SK-N-SH treated with all-trans-retinoic acid at 6 μM for 48 hours (cell line): Measurements from ENCODE around the gene COQ10A.
A peak's percentile ranks its signal among the peaks of the same experiment; 100 is the strongest.

ENCODE experiments used
- ATAC-seq: fragments of 200-7000 bp; cut with Tn5 transposase; 3 replicates; pipeline ENCODE4 v1.9.1; 2020; ENCODE audit warnings: mild to moderate bottlenecking, moderate library complexity
- ARNTL ChIP-seq: fragments of 450-650 bp; formaldehyde crosslinking; IDR thresholded peaks from 2 replicates; pipeline ENCODE4 v1.5.0; 2020; ENCODE audit warnings: low read depth, mild to moderate bottlenecking, moderate library complexity, borderline replicate concordance
- BACH2 ChIP-seq: fragments of 250-450 bp; sonication (Bioruptor Pico); IDR thresholded peaks from 2 replicates; pipeline ENCODE4 v1.9.0; 2021; ENCODE audit warnings: mild to moderate bottlenecking, borderline replicate concordance
- CSDC2 ChIP-seq: fragments of 250-450 bp; sonication (Bioruptor Pico); IDR thresholded peaks from 2 replicates; pipeline ENCODE4 v1.5.0; 2020; ENCODE audit warnings: mild to moderate bottlenecking, moderate library complexity
- GLIS3 ChIP-seq: fragments of 250-450 bp; sonication (Bioruptor Pico); IDR thresholded peaks from 2 replicates; pipeline ENCODE4 v1.5.0; 2020; ENCODE audit warnings: mild to moderate bottlenecking, moderate library complexity
- ISL1 ChIP-seq: fragments of 250-450 bp; sonication (Bioruptor Pico); IDR thresholded peaks from 2 replicates; pipeline ENCODE4 v2.1.2; 2022; ENCODE audit warnings: mild to moderate bottlenecking, moderate library complexity
- RARB ChIP-seq: fragments of 250-450 bp; sonication (Bioruptor Pico); IDR thresholded peaks from 2 replicates; pipeline ENCODE4 v1.8.0; 2021; ENCODE audit warnings: mild to moderate bottlenecking, moderate library complexity
- SNAI2 ChIP-seq: fragments of 250-450 bp; sonication (Bioruptor Pico); IDR thresholded peaks from 2 replicates; pipeline ENCODE4 v1.5.0; 2020; ENCODE audit warnings: mild to moderate bottlenecking, moderate library complexity
- TCF4 ChIP-seq: fragments of 250-450 bp; sonication (Bioruptor Pico); IDR thresholded peaks from 2 replicates; pipeline ENCODE4 v1.8.0; 2021; ENCODE audit warnings: mild to moderate bottlenecking, moderate library complexity, borderline replicate concordance
- TOX ChIP-seq: fragments of 250-450 bp; sonication (Bioruptor Pico); IDR thresholded peaks from 2 replicates; pipeline ENCODE4 v1.8.0; 2021; ENCODE audit warnings: mild to moderate bottlenecking, moderate library complexity, borderline replicate concordance
- ZC3H10 ChIP-seq: fragments of 250-450 bp; sonication (Bioruptor Pico); IDR thresholded peaks from 2 replicates; pipeline ENCODE4 v1.5.1; 2021; ENCODE audit warnings: mild to moderate bottlenecking, moderate library complexity
- ZFP3 ChIP-seq: fragments of 250-450 bp; sonication (Bioruptor Pico); IDR thresholded peaks from 2 replicates; pipeline ENCODE4 v1.5.0; 2020; ENCODE audit warnings: mild to moderate bottlenecking, moderate library complexity
- ZFP30 ChIP-seq: fragments of 450-650 bp; formaldehyde crosslinking; IDR thresholded peaks from 2 replicates; pipeline ENCODE4 v1.5.0; 2022; ENCODE audit warnings: mild to moderate bottlenecking, moderate library complexity
- ZNF565 ChIP-seq: fragments of 450-650 bp; formaldehyde crosslinking; conservative IDR thresholded peaks from 2 replicates; pipeline ENCODE4 v1.5.0; 2020; ENCODE audit warnings: low read depth, mild to moderate bottlenecking, moderate library complexity
- ZNF8 ChIP-seq: fragments of 450-650 bp; formaldehyde crosslinking; IDR thresholded peaks from 2 replicates; pipeline ENCODE4 v1.5.0; 2020; ENCODE audit warnings: mild to moderate bottlenecking, moderate library complexity
- TF ChIP-seq, protein P1 (sequence below): fragments of 250-450 bp; sonication (Bioruptor Pico); IDR thresholded peaks from 2 replicates; pipeline ENCODE4 v1.5.1; 2021; ENCODE audit warnings: mild to moderate bottlenecking, moderate library complexity
- TF ChIP-seq, protein P2 (sequence below): fragments of 250-450 bp; sonication (Bioruptor Pico); IDR thresholded peaks from 2 replicates; pipeline ENCODE4 v1.5.1; 2020; ENCODE audit warnings: low read depth, mild to moderate bottlenecking, moderate library complexity
- TF ChIP-seq, protein P3 (sequence below): fragments of 250-450 bp; sonication (Bioruptor Pico); IDR thresholded peaks from 2 replicates; pipeline ENCODE4 v1.8.0; 2021; ENCODE audit warnings: low read depth, mild to moderate bottlenecking, moderate library complexity, borderline replicate concordance

COQ10A gene

DNA sequence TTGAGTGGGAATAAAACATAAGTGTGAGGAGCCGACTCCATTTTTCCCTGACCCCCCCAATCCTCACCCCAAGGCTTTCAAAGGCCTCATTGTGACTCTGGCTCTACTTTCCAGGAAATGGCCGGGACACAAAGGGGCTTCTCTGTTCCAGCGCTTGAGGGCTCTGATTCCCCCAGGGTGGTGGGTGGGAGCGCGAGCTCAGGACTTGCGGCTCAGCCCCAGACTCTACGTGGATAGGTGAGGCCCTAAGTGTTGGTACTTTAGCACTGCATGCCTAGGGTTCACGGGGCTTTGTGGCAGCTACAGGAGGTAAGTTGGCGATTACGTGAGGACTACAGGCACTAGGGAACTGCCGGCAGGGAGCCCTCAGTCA, 48.5 kb downstream of the COQ10A start:
- no peak for TF ChIP-seq BACH2 (CRISPR knock-in tag)
- no peak for TF ChIP-seq CSDC2 (CRISPR knock-in tag)
- TF ChIP-seq TOX (CRISPR knock-in tag): no peak
- TF ChIP-seq ARNTL (CRISPR knock-in tag): no peak
- no peak for TF ChIP-seq ISL1 (CRISPR knock-in tag)
- no peak for TF ChIP-seq ZFP3 (CRISPR knock-in tag)
- TF ChIP-seq ZNF8: no peak
- TF ChIP-seq, protein P1, sequence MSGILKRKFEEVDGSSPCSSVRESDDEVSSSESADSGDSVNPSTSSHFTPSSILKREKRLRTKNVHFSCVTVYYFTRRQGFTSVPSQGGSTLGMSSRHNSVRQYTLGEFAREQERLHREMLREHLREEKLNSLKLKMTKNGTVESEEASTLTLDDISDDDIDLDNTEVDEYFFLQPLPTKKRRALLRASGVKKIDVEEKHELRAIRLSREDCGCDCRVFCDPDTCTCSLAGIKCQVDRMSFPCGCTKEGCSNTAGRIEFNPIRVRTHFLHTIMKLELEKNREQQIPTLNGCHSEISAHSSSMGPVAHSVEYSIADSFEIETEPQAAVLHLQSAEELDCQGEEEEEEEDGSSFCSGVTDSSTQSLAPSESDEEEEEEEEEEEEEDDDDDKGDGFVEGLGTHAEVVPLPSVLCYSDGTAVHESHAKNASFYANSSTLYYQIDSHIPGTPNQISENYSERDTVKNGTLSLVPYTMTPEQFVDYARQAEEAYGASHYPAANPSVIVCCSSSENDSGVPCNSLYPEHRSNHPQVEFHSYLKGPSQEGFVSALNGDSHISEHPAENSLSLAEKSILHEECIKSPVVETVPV: no peak
- no peak; the same call in 1 of the 3 replicates for ATAC-seq

DNA sequence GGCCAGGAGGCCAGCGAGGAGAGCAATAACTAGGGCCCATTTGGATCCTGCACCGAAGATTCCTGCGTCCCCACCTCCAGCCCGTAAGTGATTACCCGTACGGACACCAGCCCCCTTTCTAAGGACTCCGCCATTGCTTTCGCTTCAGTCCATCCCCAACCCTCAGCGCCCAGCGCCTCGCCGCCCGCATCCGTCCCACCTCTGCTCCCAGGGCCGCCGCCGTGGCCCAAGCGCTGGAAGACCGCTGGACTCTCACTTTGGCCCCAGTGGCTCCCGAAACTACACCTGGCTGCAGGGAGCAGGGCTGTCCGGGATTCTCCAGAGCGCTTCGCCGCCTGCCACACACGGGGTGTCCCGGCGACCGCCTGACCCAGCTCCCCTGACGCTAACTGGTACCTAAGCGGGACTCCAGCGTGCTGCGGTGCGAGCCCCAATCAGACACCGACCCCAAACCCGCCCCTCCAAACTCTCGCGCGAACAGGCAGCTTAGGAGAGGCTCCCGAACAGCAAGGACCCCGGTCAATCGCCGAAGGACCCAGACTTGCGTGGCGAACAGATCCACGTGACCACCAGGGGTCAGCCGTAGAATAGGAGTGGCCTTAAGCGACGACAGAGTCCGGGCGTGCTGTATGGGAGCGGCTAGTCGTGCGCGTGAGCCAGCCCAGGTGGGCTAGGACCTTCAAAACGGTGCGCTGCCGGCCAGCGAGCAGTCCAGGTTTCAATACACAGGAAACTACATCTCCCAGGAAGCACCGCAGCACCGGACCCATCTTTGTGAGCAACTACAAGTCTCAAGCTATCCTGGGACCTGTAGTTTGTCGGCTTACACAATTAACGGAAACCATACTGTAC, 49.1 kb downstream of the COQ10A start, which contains the start of gene CNPY2:
Gene CNPY2, minus strand, starts transcription at position 367 of the 852 bp plus-strand sequence. CDS start 771 bp downstream, outside the sequence.
- no peak for TF ChIP-seq SNAI2 (CRISPR knock-in tag)
- no peak for TF ChIP-seq RARB
- TF ChIP-seq ZC3H10 (CRISPR knock-in tag): no peak
- TF ChIP-seq ZNF565: no peak
- TF ChIP-seq TCF4 (CRISPR knock-in tag): no peak
- TF ChIP-seq GLIS3: peak; percentile 29; the same call in 1 of the 2 replicates
- no peak for TF ChIP-seq ARNTL (CRISPR knock-in tag)
- TF ChIP-seq, protein P1: no peak; the same call in 1 of the 2 replicates
- no peak for TF ChIP-seq TOX (CRISPR knock-in tag)
- ATAC-seq: peak; percentile 96

DNA sequence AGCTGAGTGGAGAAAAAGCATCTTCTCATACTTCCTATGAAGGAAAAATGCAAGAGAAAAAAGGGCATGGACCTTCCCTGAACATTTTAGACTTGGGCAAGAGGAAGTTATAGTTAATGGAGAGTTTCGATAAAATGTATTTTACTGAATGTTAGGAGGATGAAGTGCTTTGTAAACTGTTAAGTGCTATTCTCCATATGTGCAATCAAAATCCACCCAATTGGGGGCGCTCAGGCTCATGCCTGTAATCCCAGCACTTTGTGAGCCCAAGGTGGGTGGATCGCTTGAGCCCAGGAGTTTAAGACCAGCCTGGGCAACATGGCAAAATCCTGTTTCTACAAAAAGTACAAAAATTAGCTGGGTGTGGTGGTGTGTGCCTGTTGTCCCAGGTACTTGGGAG, 50.9 kb downstream of the COQ10A start:
- ATAC-seq: no peak
- TF ChIP-seq BACH2 (CRISPR knock-in tag) (no peak), CSDC2 (CRISPR knock-in tag) (no peak), TOX (CRISPR knock-in tag) (no peak), ZFP30 (CRISPR knock-in tag) (no peak)
- TF ChIP-seq, protein P2, sequence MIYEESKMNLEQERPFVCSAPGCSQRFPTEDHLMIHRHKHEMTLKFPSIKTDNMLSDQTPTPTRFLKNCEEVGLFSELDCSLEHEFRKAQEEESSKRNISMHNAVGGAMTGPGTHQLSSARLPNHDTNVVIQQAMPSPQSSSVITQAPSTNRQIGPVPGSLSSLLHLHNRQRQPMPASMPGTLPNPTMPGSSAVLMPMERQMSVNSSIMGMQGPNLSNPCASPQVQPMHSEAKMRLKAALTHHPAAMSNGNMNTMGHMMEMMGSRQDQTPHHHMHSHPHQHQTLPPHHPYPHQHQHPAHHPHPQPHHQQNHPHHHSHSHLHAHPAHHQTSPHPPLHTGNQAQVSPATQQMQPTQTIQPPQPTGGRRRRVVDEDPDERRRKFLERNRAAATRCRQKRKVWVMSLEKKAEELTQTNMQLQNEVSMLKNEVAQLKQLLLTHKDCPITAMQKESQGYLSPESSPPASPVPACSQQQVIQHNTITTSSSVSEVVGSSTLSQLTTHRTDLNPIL (CRISPR knock-in tag): no peak
- TF ChIP-seq, protein P3, sequence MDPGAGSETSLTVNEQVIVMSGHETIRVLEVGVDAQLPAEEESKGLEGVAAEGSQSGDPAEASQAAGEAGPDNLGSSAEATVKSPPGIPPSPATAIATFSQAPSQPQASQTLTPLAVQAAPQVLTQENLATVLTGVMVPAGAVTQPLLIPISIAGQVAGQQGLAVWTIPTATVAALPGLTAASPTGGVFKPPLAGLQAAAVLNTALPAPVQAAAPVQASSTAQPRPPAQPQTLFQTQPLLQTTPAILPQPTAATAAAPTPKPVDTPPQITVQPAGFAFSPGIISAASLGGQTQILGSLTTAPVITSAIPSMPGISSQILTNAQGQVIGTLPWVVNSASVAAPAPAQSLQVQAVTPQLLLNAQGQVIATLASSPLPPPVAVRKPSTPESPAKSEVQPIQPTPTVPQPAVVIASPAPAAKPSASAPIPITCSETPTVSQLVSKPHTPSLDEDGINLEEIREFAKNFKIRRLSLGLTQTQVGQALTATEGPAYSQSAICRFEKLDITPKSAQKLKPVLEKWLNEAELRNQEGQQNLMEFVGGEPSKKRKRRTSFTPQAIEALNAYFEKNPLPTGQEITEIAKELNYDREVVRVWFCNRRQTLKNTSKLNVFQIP: no peak
